Astrocyte (in vitro differentiated cells and primary cell): Measurements from ENCODE around the gene FAM193B. TPM values are rescaled to one million over a fixed set of nuclear protein-coding genes. Genes with fewer than 3 reads are reported as not detected.

Experiments
- DNase-seq: peaks from one replicate; pipeline ENCODE4 v3.0.0-alpha.2; 2010; ENCODE audit warnings: low read depth
- FAIRE-seq: peaks from 2 replicates; lab custom pipeline; 2011; peaks lifted over from hg19 to GRCh38; lab: Jason Lieb, UNC
- H2AFZ ChIP-seq: 2 replicates; pipeline ENCODE4 v1.6.0; 2012; ENCODE audit warnings: low read depth, low read length, inconsistent platforms
- H3K27ac ChIP-seq: 2 replicates; pipeline ENCODE4 v1.5.1; 2011; ENCODE audit warnings: low read depth, low read length, inconsistent platforms
- H3K27me3 ChIP-seq: 2 replicates; pipeline ENCODE4 v1.6.0; 2011; ENCODE audit warnings: low read length, inconsistent platforms; ENCODE audit not compliant: insufficient read depth
- H3K36me3 ChIP-seq: 2 replicates; pipeline ENCODE4 v1.5.1; 2011; ENCODE audit warnings: low read length, inconsistent platforms; ENCODE audit not compliant: insufficient read depth
- H3K4me1 ChIP-seq: 2 replicates; pipeline ENCODE4 v1.5.1; 2011; ENCODE audit warnings: low read length, inconsistent platforms; ENCODE audit not compliant: insufficient read depth
- H3K4me2 ChIP-seq: 2 replicates; pipeline ENCODE4 v1.6.0; 2012; ENCODE audit warnings: low read length, inconsistent platforms
- H3K4me3 ChIP-seq: 2 replicates; pipeline ENCODE4 v1.5.1; 2011; ENCODE audit warnings: low read depth, mild to moderate bottlenecking, low read length, inconsistent platforms; ENCODE audit not compliant: insufficient read depth
- H3K79me2 ChIP-seq: 2 replicates; pipeline ENCODE4 v1.6.0; 2012; ENCODE audit warnings: mild to moderate bottlenecking, low read length, inconsistent platforms; ENCODE audit not compliant: insufficient read depth
- H3K9ac ChIP-seq: 2 replicates; pipeline ENCODE4 v1.6.0; 2012; ENCODE audit warnings: mild to moderate bottlenecking, low read length, inconsistent platforms
- H3K9me3 ChIP-seq: 2 replicates; pipeline ENCODE4 v1.5.1; 2012; ENCODE audit warnings: low read depth, mild to moderate bottlenecking, low read length, inconsistent platforms; ENCODE audit not compliant: insufficient read depth
- H4K20me1 ChIP-seq: 2 replicates; pipeline ENCODE4 v1.6.0; 2012; ENCODE audit warnings: low read length, inconsistent platforms; ENCODE audit not compliant: insufficient read depth
- H3K27ac Mint-ChIP-seq: one replicate; pipeline ENCODE4 v1.8.0; 2021; ENCODE audit warnings: mild to moderate bottlenecking, mixed read lengths; ENCODE audit not compliant: unreplicated experiment
- H3K27me3 Mint-ChIP-seq: one replicate; pipeline ENCODE4 v1.8.0; 2021; ENCODE audit warnings: low read depth, mixed read lengths; ENCODE audit not compliant: unreplicated experiment
- H3K36me3 Mint-ChIP-seq: one replicate; pipeline ENCODE4 v1.8.0; 2021; ENCODE audit warnings: low read depth, mixed read lengths; ENCODE audit not compliant: unreplicated experiment
- H3K4me1 Mint-ChIP-seq: one replicate; pipeline ENCODE4 v1.8.0; 2021; ENCODE audit warnings: low read depth, mixed read lengths; ENCODE audit not compliant: unreplicated experiment
- H3K4me3 Mint-ChIP-seq: one replicate; pipeline ENCODE4 v1.8.0; 2021; ENCODE audit warnings: mild to moderate bottlenecking, moderate library complexity, mixed read lengths; ENCODE audit not compliant: unreplicated experiment
- H3K9me3 Mint-ChIP-seq: one replicate; pipeline ENCODE4 v1.8.0; 2021; ENCODE audit warnings: mild to moderate bottlenecking, mixed read lengths; ENCODE audit not compliant: unreplicated experiment
- EZH2 ChIP-seq: IDR thresholded peaks from 2 replicates; pipeline ENCODE4 v1.6.1; 2012; ENCODE audit warnings: mild to moderate bottlenecking, low read length, inconsistent platforms; ENCODE audit not compliant: insufficient read depth
- total RNA-seq: library from RNA; stranded (reverse); gene quantifications from 2 replicates; pipeline ENCODE4 v1.2.1, GENCODE V29; 2021
- TF ChIP-seq, protein P1 (sequence below): IDR thresholded peaks from 2 replicates; pipeline ENCODE4 v1.5.1; 2011; ENCODE audit warnings: low read depth, mild to moderate bottlenecking, inconsistent platforms, low read length, moderate library complexity; ENCODE audit not compliant: insufficient read depth

The FAM193B gene
- total RNA-seq, 1 donor from 2014 or later = 48.3 TPM

DNA sequence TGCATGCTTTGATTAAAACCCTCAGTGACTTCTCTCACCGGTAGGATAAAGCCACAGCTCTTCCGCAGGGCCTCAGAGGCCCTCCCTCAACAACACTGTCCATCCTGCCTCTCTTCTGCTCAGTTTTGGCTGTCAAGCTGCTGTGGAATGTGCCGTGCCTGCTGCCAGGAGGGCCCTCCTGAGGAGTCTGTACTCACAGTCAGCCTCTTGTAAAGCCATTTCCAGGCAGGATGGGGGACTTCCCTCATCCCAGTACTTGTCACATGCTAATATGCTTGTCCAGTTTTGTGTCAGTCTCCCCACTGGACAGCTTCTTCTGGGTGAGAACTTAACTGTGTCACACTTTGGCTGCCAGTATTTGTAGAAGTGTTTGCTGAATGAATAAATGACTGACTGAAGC is 23.7 kb downstream of the FAM193B start:
- Mint-ChIP-seq H3K4me1 (peaks cover 14% of the 10 kb centered on the region), H3K36me3 (peaks cover 16% of the 10 kb centered on the region), H3K9me3 (no peaks in the 10 kb centered on the region), H3K27ac (no peak overlapping the region), H3K27me3 (no peaks in the 10 kb centered on the region), H3K4me3 (no peak overlapping the region)
- DNase-seq = no peak
- peaks cover 20% of the 10 kb centered on the region for H3K36me3 ChIP-seq
- TF ChIP-seq, protein P1, sequence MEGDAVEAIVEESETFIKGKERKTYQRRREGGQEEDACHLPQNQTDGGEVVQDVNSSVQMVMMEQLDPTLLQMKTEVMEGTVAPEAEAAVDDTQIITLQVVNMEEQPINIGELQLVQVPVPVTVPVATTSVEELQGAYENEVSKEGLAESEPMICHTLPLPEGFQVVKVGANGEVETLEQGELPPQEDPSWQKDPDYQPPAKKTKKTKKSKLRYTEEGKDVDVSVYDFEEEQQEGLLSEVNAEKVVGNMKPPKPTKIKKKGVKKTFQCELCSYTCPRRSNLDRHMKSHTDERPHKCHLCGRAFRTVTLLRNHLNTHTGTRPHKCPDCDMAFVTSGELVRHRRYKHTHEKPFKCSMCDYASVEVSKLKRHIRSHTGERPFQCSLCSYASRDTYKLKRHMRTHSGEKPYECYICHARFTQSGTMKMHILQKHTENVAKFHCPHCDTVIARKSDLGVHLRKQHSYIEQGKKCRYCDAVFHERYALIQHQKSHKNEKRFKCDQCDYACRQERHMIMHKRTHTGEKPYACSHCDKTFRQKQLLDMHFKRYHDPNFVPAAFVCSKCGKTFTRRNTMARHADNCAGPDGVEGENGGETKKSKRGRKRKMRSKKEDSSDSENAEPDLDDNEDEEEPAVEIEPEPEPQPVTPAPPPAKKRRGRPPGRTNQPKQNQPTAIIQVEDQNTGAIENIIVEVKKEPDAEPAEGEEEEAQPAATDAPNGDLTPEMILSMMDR = no peak
- TF ChIP-seq EZH2 = no peak
- no peaks in the 10 kb centered on the region for H3K27me3 ChIP-seq
- peaks cover 82% of the 10 kb centered on the region for H4K20me1 ChIP-seq
- H3K27ac ChIP-seq = no peak overlapping the region
- H3K9ac ChIP-seq = no peak overlapping the region
- no peaks in the 10 kb centered on the region for H3K9me3 ChIP-seq
- H3K4me1 ChIP-seq = no peaks in the 10 kb centered on the region
- peaks cover 18% of the 10 kb centered on the region for H3K79me2 ChIP-seq
- no peak overlapping the region for H2AFZ ChIP-seq
- H3K4me2 ChIP-seq = no peak overlapping the region
- no peak overlapping the region for H3K4me3 ChIP-seq
- no peak for FAIRE-seq

DNA sequence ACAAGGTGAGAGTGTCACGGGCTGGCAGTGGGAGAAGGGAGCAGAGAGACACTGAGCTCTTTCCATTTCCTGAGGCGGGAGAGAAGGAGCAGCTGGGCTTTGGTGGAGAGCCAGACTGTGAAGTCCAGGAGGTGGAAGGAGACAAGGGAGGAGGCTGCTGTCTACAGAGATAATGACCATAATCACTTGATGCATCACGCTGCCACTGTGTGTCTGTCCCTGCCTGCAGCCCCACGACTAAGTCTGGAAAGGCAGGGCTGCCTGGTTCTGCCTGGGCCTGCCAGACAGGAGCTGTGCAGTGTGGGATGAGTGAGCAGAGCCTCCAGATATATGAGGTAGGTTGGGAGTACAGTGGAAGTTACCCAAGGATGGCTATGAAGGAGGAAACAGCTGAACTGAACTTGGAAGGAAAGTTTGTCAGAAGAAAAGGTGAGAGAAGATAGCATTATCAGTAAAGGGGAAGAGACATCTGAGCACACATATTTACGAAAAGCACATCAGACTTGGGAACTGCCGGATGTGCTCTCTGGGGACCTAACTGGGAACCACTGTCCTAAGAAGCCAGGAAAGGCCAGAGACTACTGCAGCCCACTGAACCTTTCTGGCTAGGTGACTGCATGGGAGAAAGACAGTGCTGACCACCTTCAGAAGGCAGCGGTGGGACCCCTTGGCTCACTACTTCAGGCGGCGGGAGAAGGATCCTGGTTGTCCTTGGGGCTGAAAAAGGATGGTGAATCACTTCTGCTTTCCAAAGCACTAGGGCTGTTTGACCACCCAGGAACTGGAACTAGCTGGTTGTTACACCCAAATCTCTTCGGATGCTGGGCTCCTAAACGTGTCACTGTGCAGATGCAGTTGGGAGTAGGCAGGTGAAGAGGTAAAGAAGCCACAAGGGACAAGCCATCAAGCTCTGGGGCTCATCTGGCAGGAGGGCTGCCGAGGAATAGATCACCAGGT is 24.8 kb downstream of the FAM193B start:
- H3K27ac Mint-ChIP-seq = no peak overlapping the region
- no peaks in the 10 kb centered on the region for H3K9me3 ChIP-seq
- no peak for FAIRE-seq

More for the DNA sequence above, 24.8 kb downstream of the FAM193B start:
- no peak for TF ChIP-seq EZH2
- TF ChIP-seq, protein P1 = no peak
- Mint-ChIP-seq H3K4me3 (no peak overlapping the region), H3K36me3 (peaks cover 17% of the 10 kb centered on the region), H3K4me1 (peaks cover 14% of the 10 kb centered on the region), H3K27me3 (no peaks in the 10 kb centered on the region), H3K9me3 (no peaks in the 10 kb centered on the region)
- Histone ChIP-seq H2AFZ (no peak overlapping the region), H3K9ac (no peak overlapping the region), H3K27me3 (no peaks in the 10 kb centered on the region), H3K4me3 (no peak overlapping the region), H3K27ac (no peak overlapping the region), H4K20me1 (peaks cover 81% of the 10 kb centered on the region), H3K4me1 (no peaks in the 10 kb centered on the region), H3K36me3 (peaks cover 22% of the 10 kb centered on the region), H3K79me2 (peaks cover 14% of the 10 kb centered on the region), H3K4me2 (no peak overlapping the region)
- DNase-seq = no peak
